ENCODE data around the gene ZMYM2.

The ZMYM2 gene

DNA sequence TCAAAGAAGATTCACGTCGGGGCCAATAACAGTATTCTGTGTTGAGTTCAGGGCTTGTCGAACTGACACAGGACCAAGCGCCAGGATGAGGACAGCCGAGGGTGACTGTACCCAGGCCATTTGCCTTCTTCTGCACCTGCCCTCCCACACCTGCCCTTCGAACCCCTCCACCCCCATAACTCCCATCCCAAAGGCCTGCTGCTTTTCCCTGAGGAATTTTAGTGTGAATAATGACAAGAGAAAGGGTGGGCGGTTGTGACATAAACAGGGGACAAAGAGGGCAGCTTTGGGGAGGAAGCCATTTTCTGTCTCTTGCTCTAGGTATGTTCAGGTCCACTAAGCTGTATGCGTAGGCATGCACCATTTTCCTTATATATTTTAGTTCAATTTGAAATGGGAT, 176.2 kb downstream of the ZMYM2 start:
- Histone ChIP-seq H3K4me1 (ENCODE audit: control insufficient read depth, insufficient read depth, low read length, unreplicated experiment) (no peaks in the 10 kb centered on the region), H3K36me3 (ENCODE audit: insufficient read depth, low read length) (no peaks in the 10 kb centered on the region), H3K27me3 (ENCODE audit: insufficient read depth, low read length) (peaks cover 31% of the 10 kb centered on the region), H3K79me2 (ENCODE audit: control insufficient read depth, insufficient read depth, low read length, unreplicated experiment) (no peaks in the 10 kb centered on the region), H2AFZ (ENCODE audit: low read length, unreplicated experiment) (no peak overlapping the region), H3K4me3 (ENCODE audit: low read depth, low read length) (no peak overlapping the region), H3K27ac (ENCODE audit: low read depth, low read length) (no peak overlapping the region)

- H3K36me3 ChIP-seq (ENCODE audit: insufficient read depth, low read length) = no peaks in the 10 kb centered on the region
- no peaks in the 10 kb centered on the region for H3K4me1 ChIP-seq (ENCODE audit: control insufficient read depth, insufficient read depth, low read length, unreplicated experiment)
- peaks cover 49% of the 10 kb centered on the region for H3K27me3 ChIP-seq (ENCODE audit: insufficient read depth, low read length)
- no peaks in the 10 kb centered on the region for H3K79me2 ChIP-seq (ENCODE audit: control insufficient read depth, insufficient read depth, low read length, unreplicated experiment)
- peak overlapping the region; percentile 13; the same call in 1 of the 2 replicates for H3K4me3 ChIP-seq (ENCODE audit: low read depth, low read length)
- no peak overlapping the region for H3K27ac ChIP-seq (ENCODE audit: low read depth, low read length)
- H2AFZ ChIP-seq (ENCODE audit: low read length, unreplicated experiment) = peak overlapping the region; percentile 64
Measured at GRCh38 chr13:20136781-20137703, 178.5 kb downstream of the ZMYM2 start.

GRCh38 chr13:20137875-20138274, 179.3 kb downstream of the ZMYM2 start:
- H2AFZ ChIP-seq (ENCODE audit: low read length, unreplicated experiment) = no peak overlapping the region
- H3K36me3 ChIP-seq (ENCODE audit: insufficient read depth, low read length) = no peaks in the 10 kb centered on the region
- H3K4me1 ChIP-seq (ENCODE audit: control insufficient read depth, insufficient read depth, low read length, unreplicated experiment) = no peaks in the 10 kb centered on the region
- H3K27ac ChIP-seq (ENCODE audit: low read depth, low read length) = no peak overlapping the region
- H3K79me2 ChIP-seq (ENCODE audit: control insufficient read depth, insufficient read depth, low read length, unreplicated experiment) = no peaks in the 10 kb centered on the region
- no peak overlapping the region for H3K4me3 ChIP-seq (ENCODE audit: low read depth, low read length)
- H3K27me3 ChIP-seq (ENCODE audit: insufficient read depth, low read length) = peaks cover 58% of the 10 kb centered on the region

DNA sequence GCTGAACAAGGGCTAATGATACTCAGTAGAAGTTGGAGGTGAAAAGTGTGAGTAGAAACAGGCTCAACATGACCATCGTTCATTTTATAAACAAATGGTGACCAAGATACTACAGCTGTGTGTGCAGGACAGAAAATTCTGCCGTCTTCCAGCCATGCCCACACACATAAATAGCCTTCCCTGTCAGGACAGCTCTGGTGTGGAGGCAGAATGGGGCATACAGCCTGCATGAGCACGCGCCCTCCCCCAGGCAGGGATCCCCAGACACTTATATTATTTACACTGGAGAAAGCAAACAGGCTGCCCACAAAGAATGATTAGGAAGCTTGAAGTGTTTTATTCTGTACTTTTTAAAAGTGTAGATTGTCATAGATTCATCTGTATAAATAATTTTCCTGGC, 182.0 kb downstream of the ZMYM2 start:
- no peaks in the 10 kb centered on the region for H3K36me3 ChIP-seq (ENCODE audit: insufficient read depth, low read length)
- H3K27ac ChIP-seq (ENCODE audit: low read depth, low read length) = no peak overlapping the region
- H2AFZ ChIP-seq (ENCODE audit: low read length, unreplicated experiment) = no peak overlapping the region
- H3K27me3 ChIP-seq (ENCODE audit: insufficient read depth, low read length) = peaks cover 72% of the 10 kb centered on the region
- H3K4me3 ChIP-seq (ENCODE audit: low read depth, low read length) = no peak overlapping the region
- H3K79me2 ChIP-seq (ENCODE audit: control insufficient read depth, insufficient read depth, low read length, unreplicated experiment) = no peaks in the 10 kb centered on the region
- H3K4me1 ChIP-seq (ENCODE audit: control insufficient read depth, insufficient read depth, low read length, unreplicated experiment) = no peaks in the 10 kb centered on the region

All from ACC112 (cell line).